Neutrophil (primary cell): ENCODE measurements around the gene UGP2.

Experiments
- H3K27ac ChIP-seq: fragments of 200-600 bp; sonication (generic); 2 replicates; pipeline ENCODE4 v1.5.1; 2016; ENCODE audit warnings: mild to moderate bottlenecking, moderate library complexity
- H3K27me3 ChIP-seq: fragments of 200-600 bp; sonication (generic); 2 replicates; pipeline ENCODE4 v1.6.0; 2016; ENCODE audit warnings: mild to moderate bottlenecking
- H3K36me3 ChIP-seq: fragments of 200-600 bp; sonication (generic); 2 replicates; pipeline ENCODE4 v1.5.1; 2017
- H3K4me1 ChIP-seq, 2 experiments: fragments of 200-600 bp in 1 of 2; sonication (generic) in 1 of 2; 1 replicate in 1 of 2; 2 replicates in 1 of 2; pipeline versions ENCODE4 v1.5.1 to v1.6.1; 2013 to 2016; ENCODE audit warnings: low read depth in 1 of 2, low read length in 1 of 2, mild to moderate bottlenecking in 1 of 2, moderate library complexity in 1 of 2; ENCODE audit not compliant: control insufficient read depth in 1 of 2, insufficient read depth in 1 of 2
- H3K4me3 ChIP-seq, 2 experiments: fragments of 200-600 bp in 1 of 2; sonication (generic) in 1 of 2; 1 replicate in 1 of 2; 2 replicates in 1 of 2; pipeline ENCODE4 v1.5.1; 2013 to 2016; ENCODE audit warnings: low read depth in 1 of 2, low read length in 1 of 2, mild to moderate bottlenecking in 1 of 2, moderate library complexity in 1 of 2
- H3K9me3 ChIP-seq: fragments of 200-600 bp; sonication (generic); 2 replicates; pipeline ENCODE4 v1.5.1; 2016
- CTCF ChIP-seq: fragments of 200-600 bp; sonication (generic); IDR thresholded peaks from 2 replicates; pipeline ENCODE4 v1.5.1; 2016; ENCODE audit warnings: antibody characterized with exemption

UGP2 gene

DNA sequence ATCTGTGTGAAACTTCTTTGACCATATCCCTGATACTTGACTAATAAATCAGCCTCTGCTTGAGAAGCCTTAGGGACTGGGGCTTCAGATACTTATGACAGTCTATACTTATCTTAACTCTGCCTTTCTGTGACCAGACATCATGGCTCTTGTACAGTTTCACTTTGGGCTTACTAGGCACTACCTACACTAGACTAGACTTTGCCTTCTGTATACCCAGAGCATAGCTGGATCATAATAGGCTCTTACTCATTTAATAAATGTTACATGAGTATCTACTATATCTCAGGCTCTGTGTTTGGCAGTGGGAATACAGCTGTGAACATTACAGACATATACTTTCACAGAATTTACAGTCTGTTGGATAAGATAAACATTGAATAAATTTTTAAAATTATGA is 9.0 kb downstream of the UGP2 start:
- Histone ChIP-seq H3K27me3 (no peaks in the 10 kb centered on the region), H3K4me1 (peaks cover 56 to 90% of the 10 kb centered on the region in 2 experiments), H3K4me3 (no peak overlapping the region), H3K9me3 (no peaks in the 10 kb centered on the region), H3K36me3 (no peaks in the 10 kb centered on the region), H3K27ac (no peak overlapping the region)
- no peak for TF ChIP-seq CTCF

DNA sequence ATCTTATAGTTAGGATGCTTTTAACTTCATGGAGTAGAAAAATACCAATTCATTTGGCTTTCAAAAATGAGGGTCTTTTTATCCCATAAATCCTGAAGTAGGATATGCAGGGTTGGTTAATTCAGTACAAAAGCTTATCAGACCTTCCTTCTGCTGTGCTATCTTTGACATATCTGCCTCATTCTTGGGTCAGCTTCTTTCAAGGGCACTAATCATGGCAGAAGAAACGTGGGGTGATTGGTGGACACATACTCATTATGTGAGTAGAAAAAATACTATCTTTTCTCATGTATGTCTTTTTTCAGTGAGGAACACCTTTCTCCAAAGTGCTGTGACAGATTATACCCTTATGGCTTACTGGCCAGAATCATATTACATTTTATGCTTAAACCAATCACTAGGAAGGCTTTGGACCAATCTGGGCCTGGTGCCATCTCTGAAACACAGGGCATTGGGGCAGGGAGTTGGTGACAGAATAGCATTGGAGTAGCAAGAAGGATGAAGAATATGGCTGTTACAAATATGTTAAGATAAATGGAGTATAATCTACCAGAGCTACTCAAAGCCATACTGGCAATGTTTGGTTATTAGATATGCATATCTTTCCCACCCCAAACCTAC is 10.1 kb downstream of the UGP2 start:
- peaks cover 5% of the 10 kb centered on the region for H3K36me3 ChIP-seq
- no peak overlapping the region for H3K4me3 ChIP-seq
- no peaks in the 10 kb centered on the region for H3K27me3 ChIP-seq
- no peak for TF ChIP-seq CTCF
- peaks cover 52 to 87% of the 10 kb centered on the region in 2 experiments for H3K4me1 ChIP-seq
- H3K9me3 ChIP-seq, result no peaks in the 10 kb centered on the region
- peak overlapping the region; percentile 47 for H3K27ac ChIP-seq

DNA sequence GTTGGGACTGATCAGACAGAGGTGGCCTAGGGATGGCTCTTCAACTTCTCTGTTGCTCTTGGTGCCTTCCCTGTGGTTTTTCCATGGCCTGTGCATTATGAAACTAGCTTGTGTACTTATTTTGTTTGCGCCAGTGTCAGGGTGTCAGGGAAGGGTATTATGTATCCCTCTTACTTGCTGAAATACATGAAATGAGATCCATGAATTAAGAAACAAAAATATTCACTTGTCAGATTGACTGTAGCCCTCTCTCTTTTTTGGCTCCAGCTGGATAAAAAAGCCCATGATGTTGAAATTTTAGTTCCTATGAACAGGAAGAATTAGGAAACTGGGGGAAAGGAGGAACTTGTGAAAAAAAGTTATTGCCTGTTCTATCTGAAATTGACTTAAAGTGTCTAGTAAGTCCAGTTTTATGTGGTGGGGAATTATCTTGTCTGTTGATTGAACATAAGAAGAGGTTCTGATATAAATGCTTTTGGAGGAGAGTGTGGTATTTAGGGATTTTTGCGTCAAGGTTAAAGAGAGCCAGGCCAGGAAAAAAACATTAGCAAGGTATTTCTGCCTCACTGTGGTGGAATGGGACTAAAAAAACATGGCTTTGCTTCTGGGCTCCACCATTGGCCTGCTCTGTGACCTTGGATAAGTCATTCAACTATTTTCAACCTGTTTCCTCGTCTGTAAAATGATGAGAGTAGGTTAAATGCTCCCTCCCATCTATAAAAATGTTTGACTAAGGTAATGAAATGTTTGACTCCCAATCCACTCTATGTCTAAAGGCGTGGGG is 12.0 kb downstream of the UGP2 start:
- peak overlapping the region; percentile 70 for H3K27ac ChIP-seq
- H3K36me3 ChIP-seq, result peaks cover 24% of the 10 kb centered on the region
- no peaks in the 10 kb centered on the region for H3K27me3 ChIP-seq
- TF ChIP-seq CTCF, result no peak
- no peak overlapping the region for H3K4me3 ChIP-seq
- H3K4me1 ChIP-seq, result peaks cover 52 to 70% of the 10 kb centered on the region in 2 experiments
- no peaks in the 10 kb centered on the region for H3K9me3 ChIP-seq

DNA sequence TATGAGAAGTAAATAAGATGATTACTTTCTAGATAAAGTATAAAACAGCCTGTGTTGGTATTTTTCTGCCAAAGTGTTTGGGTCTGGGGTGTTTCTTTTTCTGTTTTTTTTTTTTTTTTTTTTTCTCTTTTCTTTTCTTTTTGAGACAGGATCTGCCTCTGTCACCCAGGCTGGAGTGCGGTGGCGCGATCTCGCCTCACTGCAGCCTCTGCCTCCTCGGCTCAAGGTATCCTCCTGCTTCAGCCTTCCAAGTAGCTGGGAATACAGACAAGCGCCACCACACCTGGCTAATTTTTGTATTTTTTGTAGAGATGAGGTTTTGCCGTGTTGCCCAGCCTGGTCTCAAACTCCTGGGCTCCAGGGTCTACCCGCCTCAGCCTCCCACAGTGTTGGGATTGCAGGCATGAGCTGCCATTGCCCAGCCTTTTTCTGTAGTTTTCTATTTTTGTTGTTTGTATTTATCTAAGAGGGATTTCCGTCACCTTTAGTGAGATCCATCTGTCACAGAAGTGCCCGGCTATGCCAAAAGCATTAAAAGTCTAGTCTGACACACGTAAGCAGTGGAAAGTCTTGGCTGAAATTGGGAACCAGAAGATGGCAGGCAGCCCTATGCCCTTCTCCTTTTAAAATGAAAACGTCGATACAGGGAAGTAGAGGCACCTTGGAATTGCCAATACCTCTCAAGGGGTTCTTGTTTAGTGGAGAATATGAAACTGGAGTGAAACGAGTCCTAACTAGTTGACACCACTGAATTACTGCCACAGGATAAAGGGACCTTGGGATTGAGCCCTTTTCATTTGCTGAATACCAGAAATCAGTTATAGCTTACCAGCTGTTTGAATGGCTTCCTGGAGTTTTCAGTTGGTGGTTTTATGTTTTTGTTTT is 14.0 kb downstream of the UGP2 start:
- Histone ChIP-seq H3K27me3 (no peaks in the 10 kb centered on the region), H3K9me3 (no peaks in the 10 kb centered on the region), H3K4me3 (no peak overlapping the region), H3K4me1 (peaks cover 45 to 54% of the 10 kb centered on the region in 2 experiments), H3K36me3 (peaks cover 41% of the 10 kb centered on the region), H3K27ac (peak overlapping the region; percentile 70)
- TF ChIP-seq CTCF, result no peak

GRCh38 chr2:63856303-63856603 is 14.6 kb downstream of the UGP2 start:
- Histone ChIP-seq H3K9me3 (no peaks in the 10 kb centered on the region), H3K36me3 (peaks cover 41% of the 10 kb centered on the region), H3K27ac (peak overlapping the region; percentile 61), H3K4me3 (no peak overlapping the region), H3K27me3 (no peaks in the 10 kb centered on the region), H3K4me1 (peaks cover 44 to 48% of the 10 kb centered on the region in 2 experiments)
- TF ChIP-seq CTCF, result no peak
